Kidney (tissue), 14 donors: ENCODE results near the gene ZNF580. TPM values are rescaled to one million over a fixed set of nuclear protein-coding genes. Genes with fewer than 3 reads are reported as not detected.

ENCODE experiments used
- DNase-seq, 5 donors: peaks; one replicate each; pipeline ENCODE4 v3.0.0-alpha.2; 2013 to 2020
- FAIRE-seq: peaks from 2 replicates; lab custom pipeline; 2012; peaks lifted over from hg19 to GRCh38; lab: Jason Lieb, UNC
- H3K27ac ChIP-seq, 2 donors: one replicate each; pipeline ENCODE4 v1.7.0; 2013; ENCODE audit warnings: low read depth in 2 of 2, low read length in 2 of 2, inconsistent platforms in 1 of 2
- H3K27me3 ChIP-seq: one replicate; pipeline ENCODE4 v1.7.1; 2013; ENCODE audit warnings: low read length, inconsistent platforms; ENCODE audit not compliant: control insufficient read depth, insufficient read depth
- H3K36me3 ChIP-seq, 3 donors: one replicate each; pipeline versions ENCODE4 v1.7.0 to v1.7.1; 2013; ENCODE audit warnings: low read length in 3 of 3, control low read depth in 1 of 3, inconsistent platforms in 1 of 3; ENCODE audit not compliant: insufficient read depth in 3 of 3, control insufficient read depth in 2 of 3
- H3K4me1 ChIP-seq, 3 donors: one replicate each; pipeline versions ENCODE4 v1.7.0 to v1.7.1; 2013; ENCODE audit warnings: low read length in 3 of 3, inconsistent platforms in 1 of 3, low read depth in 1 of 3; ENCODE audit not compliant: control insufficient read depth in 2 of 3, insufficient read depth in 2 of 3
- H3K4me3 ChIP-seq, 3 donors: one replicate each; pipeline versions ENCODE4 v1.7.0 to v1.8.1; 2013; ENCODE audit warnings: low read length in 3 of 3, control low read depth in 1 of 3, inconsistent platforms in 1 of 3
- H3K9ac ChIP-seq, 3 donors: one replicate each; pipeline versions ENCODE4 v1.7.0 to v1.7.1; 2013; ENCODE audit warnings: low read length in 3 of 3, control low read depth in 1 of 3, inconsistent platforms in 1 of 3
- H3K9me3 ChIP-seq, 3 donors: one replicate each; pipeline versions ENCODE4 v1.7.0 to v1.7.1; 2013; ENCODE audit warnings: low read length in 3 of 3, control low read depth in 1 of 3, inconsistent platforms in 1 of 3; ENCODE audit not compliant: control insufficient read depth in 2 of 3, insufficient read depth in 1 of 3
- CTCF ChIP-seq: IDR thresholded peaks from 3 replicates; pipeline ENCODE4 v1.5.1; 2012; ENCODE audit warnings: mild to moderate bottlenecking, moderate library complexity, borderline replicate concordance; ENCODE audit not compliant: insufficient read depth; ENCODE audit errors: extremely low read depth
- intact Hi-C: fragments of 100-400 bp; cut with DNase I; formaldehyde crosslinking; loops from one replicate; pipeline ENCODE4 v1.11.1; 2022
- polyA plus RNA-seq: library from polyadenylated mRNA; stranded (reverse); fragments of 350-450 nt; fragmentation: Illumina TruSeq; extraction: RNeasy Lipid Tissue Mini Kit (QIAGEN cat#74804); gene quantifications from one replicate; pipeline ENCODE4 v1.2.3, GENCODE V29; 2014; ENCODE audit warnings: low read depth, low replicate concordance; ENCODE audit not compliant: insufficient read depth
- total RNA-seq: library from RNA; stranded (reverse); fragmentation: NEBNext Ultra II Directional; extraction: Animal tissue kit (Norgen Biotek cat#: 25700); gene quantifications from one replicate; pipeline ENCODE4 v1.2.1, GENCODE V29; 2021
- donor health status: control.
- donor health status: control.
- donor health status: control.
- donor health status: control.
- donor health status: control.
- donor health status: DM: yes; HTN: yes; CAD: no.
- donor health status: Normal renal cell carcinoma (clear cell type).

ZNF580 gene
- total and polyA plus RNA-seq, 2 donors from 2014 or later, result 47.0 to 56.8 TPM

DNA sequence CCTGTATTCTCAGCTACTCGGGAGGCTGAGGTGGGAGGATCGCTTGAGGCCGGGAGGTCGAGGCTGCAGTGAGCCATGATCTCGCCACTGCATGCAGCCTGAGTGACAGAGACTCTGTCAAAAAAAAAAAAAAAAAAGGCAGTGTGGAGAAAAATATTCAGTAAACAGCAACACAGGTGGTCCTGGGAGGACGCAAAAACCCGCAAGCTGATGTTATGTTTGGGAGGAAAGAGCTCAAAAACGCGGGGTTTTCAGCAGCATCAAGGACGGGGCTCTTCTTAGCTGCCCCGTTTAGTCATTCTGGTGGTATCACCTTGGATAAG, 15.8 kb upstream of the ZNF580 start:
- FAIRE-seq (no peak), DNase-seq (no peak)
- TF ChIP-seq CTCF, result no peak
- Histone ChIP-seq H3K36me3 (peaks cover 0 to 6% (median 0%) of the 10 kb centered on the region in 3 donors), H3K9ac (peak overlapping the region in 2 of 3 donors; percentile 71 to 80), H3K4me1 (peaks cover 2 to 6% (median 5%) of the 10 kb centered on the region in 3 donors), H3K4me3 (peak overlapping the region; percentile 79 to 89 (median 88)), H3K9me3 (no peaks in the 10 kb centered on the region), H3K27ac (peak overlapping the region; percentile 99), H3K27me3 (no peaks in the 10 kb centered on the region)
- intact Hi-C loops, result no loop called here

DNA sequence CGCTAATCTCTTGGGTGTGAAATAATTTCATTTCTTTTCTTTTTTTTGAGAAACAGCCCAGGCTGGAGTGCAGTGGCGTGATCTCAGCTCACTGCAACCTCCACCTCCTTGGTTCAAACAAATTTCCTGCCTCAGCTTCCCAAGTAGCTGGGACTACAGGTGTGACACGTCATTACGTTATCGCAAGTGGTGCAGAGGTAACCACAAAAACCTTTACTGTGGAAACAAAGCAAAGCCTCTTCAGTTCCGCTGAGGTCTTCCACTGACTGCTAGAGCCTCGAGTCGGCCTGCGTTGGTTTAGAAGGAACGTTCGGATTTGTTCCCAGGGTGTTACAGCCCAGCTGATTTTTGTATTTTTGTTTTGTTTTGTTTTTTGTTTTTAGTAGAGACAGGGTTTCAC, 14.5 kb upstream of the ZNF580 start:
- Histone ChIP-seq H3K27me3 (no peaks in the 10 kb centered on the region), H3K9ac (no peak overlapping the region), H3K4me3 (no peak overlapping the region), H3K27ac (no peak overlapping the region), H3K36me3 (no peaks in the 10 kb centered on the region), H3K9me3 (no peaks in the 10 kb centered on the region), H3K4me1 (peaks cover 2 to 6% (median 5%) of the 10 kb centered on the region in 3 donors)
- FAIRE-seq (no peak), DNase-seq (no peak)
- TF ChIP-seq CTCF, result no peak
- intact Hi-C loops, result no loop called here

- TF ChIP-seq CTCF, result peak; percentile 94
- FAIRE-seq, result no peak
- peak in 4 of 5 donors; percentile 91 to 96 (median 93) for DNase-seq
- H3K4me3 ChIP-seq, result no peak overlapping the region
- no peak overlapping the region for H3K27ac ChIP-seq
- H3K9me3 ChIP-seq, result no peaks in the 10 kb centered on the region
- H3K4me1 ChIP-seq, result peaks cover 3 to 18% (median 7%) of the 10 kb centered on the region in 3 donors
- no peaks in the 10 kb centered on the region for H3K27me3 ChIP-seq
- intact Hi-C loops, result no loop called here
- peak overlapping the region in 1 of 3 donors; percentile 41 for H3K9ac ChIP-seq
- no peaks in the 10 kb centered on the region for H3K36me3 ChIP-seq
These were observed 8.4 kb upstream of the ZNF580 start for GRCh38 chr19:55632463-55632834.

GRCh38 chr19:55633861-55634260, 6.9 kb upstream of the ZNF580 start:
- intact Hi-C loops, result no loop called here
- Histone ChIP-seq H3K27me3 (no peaks in the 10 kb centered on the region), H3K36me3 (no peaks in the 10 kb centered on the region), H3K9ac (peak overlapping the region in 1 of 3 donors; percentile 55), H3K4me1 (peaks cover 3 to 18% (median 7%) of the 10 kb centered on the region in 3 donors), H3K27ac (no peak overlapping the region), H3K9me3 (no peaks in the 10 kb centered on the region), H3K4me3 (no peak overlapping the region)
- DNase-seq (no peak), FAIRE-seq (no peak)
- no peak for TF ChIP-seq CTCF
